ENCODE measurements around the gene FECH.
"Not testable (repeated sequence)": the region's sequence is repeated elsewhere in the genome, so short reads cannot be mapped to it uniquely, and the experiment has no call there.

The FECH gene, protein sequence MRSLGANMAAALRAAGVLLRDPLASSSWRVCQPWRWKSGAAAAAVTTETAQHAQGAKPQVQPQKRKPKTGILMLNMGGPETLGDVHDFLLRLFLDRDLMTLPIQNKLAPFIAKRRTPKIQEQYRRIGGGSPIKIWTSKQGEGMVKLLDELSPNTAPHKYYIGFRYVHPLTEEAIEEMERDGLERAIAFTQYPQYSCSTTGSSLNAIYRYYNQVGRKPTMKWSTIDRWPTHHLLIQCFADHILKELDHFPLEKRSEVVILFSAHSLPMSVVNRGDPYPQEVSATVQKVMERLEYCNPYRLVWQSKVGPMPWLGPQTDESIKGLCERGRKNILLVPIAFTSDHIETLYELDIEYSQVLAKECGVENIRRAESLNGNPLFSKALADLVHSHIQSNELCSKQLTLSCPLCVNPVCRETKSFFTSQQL

DNA sequence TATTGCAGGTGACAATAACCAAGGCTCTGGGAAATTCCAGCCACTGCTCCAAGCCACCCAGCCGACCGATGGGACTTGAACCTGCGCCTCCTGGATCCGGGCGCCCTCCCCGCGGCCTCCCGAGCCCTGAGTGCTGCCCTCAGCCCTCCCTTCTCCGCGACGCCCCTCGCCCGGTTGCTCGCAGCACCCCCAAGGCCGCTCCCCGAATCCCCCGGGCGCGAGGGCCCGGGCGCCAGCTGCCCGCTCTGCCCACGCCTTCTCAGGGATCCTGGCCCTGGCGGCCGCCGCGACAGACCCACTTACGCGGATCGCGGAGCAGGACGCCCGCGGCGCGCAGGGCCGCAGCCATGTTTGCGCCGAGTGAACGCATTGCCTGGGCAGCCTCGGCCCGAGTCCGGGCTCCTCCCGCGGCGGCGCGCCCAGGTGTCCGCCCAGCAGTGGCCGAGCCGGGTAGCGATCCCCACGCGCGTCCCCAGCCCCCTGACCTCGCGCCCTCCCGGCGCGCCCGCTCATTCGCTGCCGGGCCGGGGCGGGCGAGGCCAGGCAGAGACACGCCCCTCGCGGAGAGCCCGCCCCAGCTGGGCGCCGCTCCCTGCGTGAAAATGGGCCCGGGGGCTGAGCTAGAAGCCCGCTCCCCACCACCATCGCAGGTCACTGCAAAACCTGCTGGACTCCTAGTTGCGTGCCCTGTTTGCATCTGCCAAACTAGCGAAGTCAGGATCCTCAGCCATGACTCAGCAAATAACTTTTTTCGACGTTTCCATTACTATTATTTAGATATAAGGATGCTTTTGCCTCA is at the start of gene FECH:
TSS of gene FECH (minus strand) at position 452 of the 799 bp plus-strand sequence. CDS start at position 370, 82 bp downstream.
- peak; percentile 36 to 51 for DNase-seq (ENCODE audit: low read depth in 2 of 2)

DNA sequence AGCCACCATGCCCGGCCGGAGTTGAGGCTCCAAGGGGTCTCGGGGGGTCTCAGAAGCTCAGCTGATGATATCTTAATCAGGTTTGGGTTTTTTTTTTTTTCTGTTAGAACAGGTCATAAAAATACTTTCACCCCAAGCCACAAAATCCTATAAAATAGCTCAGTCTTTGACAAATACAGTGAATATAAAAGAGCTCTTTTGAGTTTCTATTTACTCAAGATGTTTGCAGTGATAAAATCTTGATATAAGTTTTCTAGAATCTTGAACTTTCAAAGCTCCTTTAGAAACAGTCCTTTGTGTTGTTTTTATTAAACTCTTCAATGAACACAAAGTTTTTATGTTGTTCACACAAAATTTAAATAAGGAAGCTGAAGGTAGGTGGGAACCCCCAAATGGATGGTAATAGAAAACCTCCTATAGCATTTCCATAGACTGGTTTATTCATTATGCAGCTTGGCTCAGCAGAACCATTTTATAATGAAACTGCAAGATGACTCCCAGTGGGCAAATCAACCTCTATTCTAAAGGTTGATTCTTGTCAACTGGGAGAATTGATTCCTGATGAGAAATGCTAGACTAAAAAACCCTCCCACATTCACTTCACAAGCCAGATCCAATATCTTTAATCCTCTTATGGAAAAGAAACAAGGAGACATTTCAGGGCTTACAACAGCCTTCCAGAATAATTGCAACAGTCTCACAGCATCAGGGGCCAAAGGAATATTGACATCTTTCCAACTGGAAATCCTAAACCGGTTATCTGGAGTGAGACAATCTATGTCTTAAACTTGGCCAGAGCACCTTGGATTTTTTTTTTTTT is 48.7 kb upstream of the FECH start:
- DNase-seq (ENCODE audit: low read depth in 2 of 2): no peak

DNA sequence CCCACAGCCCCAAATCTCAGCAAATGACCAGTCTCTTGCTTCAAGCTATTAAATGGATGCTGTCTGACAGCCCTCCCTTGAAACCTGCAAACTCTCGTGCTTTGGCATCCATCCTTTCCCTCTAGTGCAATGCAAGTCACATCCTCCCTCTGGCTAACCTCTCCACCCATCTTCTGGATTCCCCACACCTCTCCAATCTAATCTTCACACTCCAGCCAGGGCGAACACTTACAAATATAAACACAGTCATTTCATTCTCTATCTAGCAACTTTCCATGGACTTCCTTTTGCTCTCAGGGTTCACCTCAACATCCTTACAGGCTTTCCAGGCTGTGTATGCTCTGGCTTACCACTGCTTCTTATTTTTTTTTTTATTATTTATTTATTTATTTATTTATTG is 45.2 kb upstream of the FECH start:
- no peak for DNase-seq (ENCODE audit: low read depth in 2 of 2)

DNA sequence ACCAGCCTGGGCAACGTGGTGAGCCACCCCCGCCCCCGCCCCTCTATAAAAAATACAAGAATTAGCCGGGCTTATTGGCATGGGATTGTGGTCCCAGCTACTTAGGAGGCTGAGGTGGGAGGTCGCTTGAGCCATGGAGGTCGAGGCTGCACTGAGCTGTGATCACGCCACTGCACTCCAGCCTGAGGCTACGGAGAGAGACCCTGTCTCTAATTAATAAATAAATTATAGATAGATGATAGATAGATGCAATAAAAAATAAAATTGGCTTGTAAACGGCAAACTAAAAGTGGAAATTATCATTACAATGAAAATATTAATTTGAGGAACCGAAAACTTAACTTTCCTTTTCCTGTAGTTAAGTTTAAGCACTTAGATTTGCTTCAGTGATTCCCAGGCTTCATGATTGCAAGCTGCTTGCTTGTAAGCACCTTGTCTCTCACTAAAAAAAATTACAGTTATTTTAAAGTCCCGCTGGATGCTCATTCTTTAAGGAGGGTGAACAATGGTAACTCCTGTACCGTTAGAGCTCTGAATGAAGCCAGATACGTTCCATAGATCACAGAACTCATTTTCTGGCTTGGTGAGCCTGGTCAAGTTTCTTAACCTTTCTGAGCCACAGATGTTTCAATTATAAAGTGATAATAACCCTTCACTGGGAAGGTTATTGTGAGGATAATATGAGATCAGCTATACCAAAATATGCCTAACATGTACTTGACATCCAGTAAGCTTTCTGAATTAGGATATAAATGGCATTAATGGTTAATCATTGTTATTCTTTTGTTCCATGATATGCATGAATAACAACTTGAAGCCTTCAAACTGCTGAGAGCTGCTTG is 44.5 kb upstream of the FECH start:
- DNase-seq (ENCODE audit: low read depth in 2 of 2): no peak

DNA sequence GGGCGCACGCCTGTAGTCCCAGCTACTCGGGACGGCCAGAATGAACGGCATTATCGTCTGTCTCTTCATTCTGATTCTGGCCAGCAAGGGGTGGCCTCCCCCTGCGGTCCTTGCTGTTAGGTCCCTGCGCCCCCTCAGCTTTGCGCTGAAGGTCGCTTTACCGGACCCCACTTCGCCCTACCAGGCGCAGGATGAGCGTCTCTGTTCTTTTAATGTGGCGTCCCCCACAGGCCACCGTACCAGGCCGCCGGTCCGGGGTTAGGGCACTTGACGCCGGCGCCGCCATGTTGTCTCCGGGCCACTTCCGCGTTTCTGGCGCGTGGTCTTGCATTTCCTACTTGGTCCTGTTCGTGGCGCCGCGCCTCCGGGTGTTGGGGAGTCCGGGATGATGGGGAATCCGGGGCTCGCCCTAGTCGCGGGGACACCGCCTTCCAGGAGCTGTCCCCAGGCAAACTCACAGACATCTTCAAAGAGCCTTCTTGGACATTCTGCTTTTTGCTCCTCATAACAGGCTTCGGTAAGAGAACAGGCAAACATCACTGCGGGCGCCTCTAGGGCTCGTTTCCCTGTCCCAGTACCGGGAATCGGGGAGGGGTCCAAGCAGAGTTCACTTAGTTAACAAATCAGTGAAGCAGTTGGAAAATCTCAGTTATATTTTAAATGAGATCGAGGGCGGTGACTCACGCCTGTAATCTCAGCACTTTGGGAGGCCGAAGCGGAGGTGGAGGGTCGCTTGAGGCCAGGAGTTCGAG is 43.7 kb upstream of the FECH start:
- DNase-seq (ENCODE audit: low read depth in 2 of 2): peak; percentile 91

DNA sequence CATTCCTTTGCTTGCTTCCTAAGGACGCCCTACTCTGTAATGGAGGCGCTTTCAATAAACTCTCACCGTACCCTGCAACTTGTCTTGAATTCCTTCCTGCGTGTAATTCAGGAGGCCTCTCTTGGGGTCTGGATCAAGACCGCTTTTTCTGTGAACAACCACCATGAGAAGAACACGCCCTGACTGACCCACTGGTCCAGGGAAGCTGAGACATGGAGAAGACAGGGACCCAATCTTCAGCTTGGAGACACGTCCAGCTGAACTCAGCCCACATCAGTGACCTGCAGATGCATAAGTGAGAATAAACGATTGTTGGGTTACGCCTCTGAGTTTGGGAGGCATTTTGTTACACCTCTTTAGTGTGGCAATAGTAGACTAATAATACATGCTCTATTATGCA is 42.9 kb upstream of the FECH start:
- no peak for DNase-seq (ENCODE audit: low read depth in 2 of 2)

DNA sequence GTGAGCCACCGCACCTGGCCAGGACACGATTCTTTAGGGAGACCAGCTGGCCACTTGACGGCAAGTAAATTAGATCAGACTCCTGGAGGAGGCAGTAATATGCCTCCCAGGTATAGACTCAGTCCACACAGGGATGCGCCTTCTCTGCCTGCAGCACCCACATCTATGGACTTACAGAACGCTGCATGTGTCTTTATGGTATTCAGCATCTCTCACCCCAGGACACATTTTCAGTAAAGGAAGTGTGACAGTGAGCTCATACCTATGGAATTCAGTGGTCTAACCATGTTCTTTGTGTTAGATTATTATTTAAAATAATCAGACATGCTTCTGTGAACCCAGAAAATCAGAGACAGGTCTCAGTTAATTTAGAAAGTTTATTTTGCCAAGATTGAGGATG is 41.0 kb upstream of the FECH start:
- DNase-seq (ENCODE audit: low read depth in 2 of 2): no peak

DNA sequence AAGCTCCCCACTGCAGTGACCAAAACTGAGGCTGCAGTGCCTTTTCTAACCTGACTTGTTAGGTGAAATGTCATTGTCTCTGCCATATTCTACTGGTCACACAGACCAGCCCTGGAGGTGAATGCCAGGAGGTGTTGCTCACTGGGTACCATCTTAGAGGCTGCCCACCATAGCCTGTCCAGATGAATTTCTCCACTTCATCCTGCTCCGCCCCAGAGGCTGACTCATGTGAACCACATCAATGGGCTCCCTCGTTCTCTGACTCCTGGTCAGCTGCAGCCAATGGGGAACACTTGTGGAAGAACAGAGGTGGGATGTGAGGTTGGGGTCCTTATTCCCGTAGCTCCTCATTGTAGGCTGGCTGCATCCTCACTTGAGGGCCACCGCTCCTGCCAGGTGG is 38.5 kb upstream of the FECH start:
- no peak for DNase-seq (ENCODE audit: low read depth in 2 of 2)

DNA sequence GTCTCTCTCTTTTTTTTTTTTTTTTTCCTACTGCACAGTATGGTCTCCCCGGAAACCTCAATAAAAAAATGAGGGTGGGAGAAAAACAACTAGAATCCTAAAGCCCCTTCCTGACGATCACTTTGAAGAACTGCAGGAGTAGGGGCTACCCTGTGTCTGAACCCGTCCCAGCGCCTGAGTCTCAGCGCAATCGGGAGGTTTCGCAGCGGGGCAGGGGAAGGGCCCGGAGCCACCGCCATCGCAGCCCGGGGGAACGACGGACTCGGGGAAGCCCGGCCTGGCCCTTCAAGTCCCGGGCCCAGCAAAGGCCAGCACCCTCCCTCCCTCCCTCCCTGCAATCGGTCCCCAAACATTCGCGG is 34.7 kb upstream of the FECH start:
- DNase-seq (ENCODE audit: low read depth in 2 of 2): peak in 1 of 2 experiments; percentile 8

DNA sequence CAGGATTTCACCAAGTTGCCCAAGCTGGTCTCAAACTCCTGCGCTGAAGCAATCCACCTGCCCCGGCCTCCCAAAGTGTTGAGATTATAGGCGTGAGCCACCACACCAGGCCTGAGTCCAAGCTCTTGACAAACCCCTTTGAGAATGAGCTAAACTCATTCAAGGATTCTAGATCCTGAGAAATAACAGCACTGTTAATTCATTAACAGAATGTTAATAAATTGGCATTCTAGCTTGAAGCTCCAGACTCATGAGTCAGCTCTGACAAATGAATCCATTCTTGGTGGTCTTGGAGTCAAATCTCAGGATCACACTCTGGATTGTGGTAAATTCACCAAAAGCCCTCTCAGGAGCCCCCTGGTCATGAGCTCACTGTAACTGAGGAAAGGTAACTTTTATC is 33.4 kb upstream of the FECH start:
- DNase-seq (ENCODE audit: low read depth in 2 of 2): no peak

DNA sequence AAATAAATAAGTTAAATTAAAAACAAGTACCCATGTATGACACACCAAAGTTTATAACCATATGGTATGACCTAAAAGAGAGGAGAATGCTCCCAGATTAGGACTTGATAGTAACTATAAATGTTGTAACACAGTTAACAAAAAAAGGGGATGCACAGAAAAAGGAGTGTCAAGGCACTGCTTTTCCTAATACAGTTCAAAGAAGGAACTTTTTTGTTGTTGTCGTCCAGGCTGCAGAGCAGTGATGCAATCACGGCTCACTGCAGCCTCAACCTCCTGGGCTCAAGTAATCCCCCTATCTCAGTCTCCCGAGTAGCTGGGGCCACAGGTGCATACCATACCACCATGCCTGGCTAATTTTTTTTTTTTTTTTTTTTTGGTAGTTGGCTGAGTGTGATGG is 32.4 kb upstream of the FECH start:
- no peak for DNase-seq (ENCODE audit: low read depth in 2 of 2)

DNA sequence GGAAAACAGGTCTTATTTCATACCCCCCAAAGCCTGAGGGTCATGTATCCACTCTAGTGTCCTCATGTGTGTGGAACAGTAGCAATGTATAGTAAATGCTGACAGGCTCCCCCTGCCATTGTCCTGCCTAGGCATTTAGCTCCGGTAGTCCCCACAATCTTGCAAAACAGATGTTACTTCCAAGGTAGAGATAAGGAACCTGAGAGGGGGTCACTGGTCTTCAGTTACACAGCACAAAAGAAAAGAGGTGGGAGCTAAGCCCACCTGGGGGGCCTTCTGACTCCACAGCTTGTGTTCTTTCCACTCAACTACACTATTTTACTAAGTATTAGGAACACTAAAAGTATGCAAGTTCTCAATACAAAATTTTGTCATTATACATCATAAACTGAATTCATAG is 17.4 kb upstream of the FECH start:
- no peak for DNase-seq (ENCODE audit: low read depth in 2 of 2)

DNA sequence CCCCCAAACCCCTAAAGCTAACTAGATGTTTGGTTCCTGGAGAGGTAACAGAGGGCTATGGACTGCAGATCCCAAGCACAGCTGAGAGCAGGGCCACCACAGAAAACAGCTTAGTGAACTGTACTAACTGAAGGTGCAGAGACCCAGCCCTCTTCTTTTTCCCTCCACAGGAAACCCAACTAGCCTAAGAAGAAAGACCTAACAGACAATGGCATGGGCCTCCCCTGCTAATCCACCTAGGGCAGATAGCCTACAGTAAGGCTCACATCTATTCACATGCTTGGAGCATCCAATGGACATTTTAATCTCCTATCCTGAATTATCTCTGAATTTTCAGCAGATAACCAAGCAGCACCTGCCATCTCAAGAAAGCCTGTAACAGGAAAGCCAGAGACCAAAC is 8.8 kb upstream of the FECH start:
- DNase-seq (ENCODE audit: low read depth in 2 of 2): no peak

DNA sequence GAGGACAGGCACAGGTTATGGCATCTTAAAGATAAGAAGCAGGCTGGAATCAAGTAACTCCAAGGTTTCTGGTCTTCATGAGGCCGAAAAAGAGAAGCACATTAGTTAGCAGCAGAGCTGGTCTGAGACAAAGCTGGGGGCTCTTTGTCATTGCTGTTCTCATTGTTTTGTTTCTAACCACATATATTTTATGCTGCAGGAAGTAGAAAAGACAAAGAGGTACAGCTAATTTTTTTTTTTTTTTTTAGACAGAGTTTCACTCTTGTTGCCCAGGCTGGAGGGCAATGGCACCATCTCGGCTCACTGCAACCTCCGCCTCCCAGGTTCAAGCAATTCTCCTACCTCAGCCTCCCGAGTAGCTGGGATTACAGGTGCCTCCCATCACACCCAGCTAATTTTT is 6.2 kb upstream of the FECH start:
- not testable (repeated sequence) for DNase-seq (ENCODE audit: low read depth in 2 of 2)

DNA sequence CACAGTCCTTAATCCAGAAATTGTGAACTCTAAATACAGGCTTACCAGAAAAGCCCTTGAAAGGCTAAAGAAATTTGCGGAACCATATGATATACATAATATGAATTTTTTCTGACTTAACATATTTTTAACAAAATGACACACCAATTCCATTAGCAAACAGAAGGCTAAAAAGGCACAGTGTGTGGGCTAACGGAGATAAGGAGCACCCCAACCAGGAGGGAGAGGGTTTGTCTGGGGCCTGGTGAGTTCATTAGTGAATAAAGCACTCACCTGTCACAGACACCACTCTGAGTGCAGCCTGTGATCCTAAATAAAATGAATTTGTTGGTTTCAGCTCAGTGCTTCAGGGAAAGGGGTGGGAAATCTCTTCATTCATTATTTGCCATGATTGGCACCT is 2.7 kb upstream of the FECH start:
- DNase-seq (ENCODE audit: low read depth in 2 of 2): no peak

DNA sequence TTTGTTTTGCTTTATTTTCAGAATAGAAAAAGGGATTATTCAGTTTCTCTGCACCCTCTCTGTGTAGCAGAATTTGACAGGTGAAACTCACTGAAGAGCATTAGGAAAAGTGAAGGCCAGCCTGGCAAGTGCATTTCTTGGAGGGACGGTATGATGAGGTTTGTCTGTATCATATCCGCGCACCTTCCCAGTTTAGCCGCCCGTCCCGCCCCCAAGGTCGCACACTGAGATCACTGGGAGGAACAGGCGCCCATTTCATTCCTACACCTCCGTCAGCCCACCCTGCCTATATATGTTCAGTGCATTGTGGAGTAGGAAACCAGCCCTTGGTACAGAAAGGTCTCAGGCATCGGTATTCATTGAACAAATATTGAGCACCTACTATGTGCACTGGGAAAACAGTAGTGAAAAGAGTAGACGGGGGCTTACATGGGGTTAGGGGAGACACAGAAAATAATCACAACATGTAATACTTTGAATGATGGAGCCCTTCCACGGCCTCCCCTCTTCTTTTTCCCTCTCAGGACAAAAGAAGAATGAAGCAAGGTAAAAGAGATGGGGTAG is 678 bp upstream of the FECH start:
- no peak for DNase-seq (ENCODE audit: low read depth in 2 of 2)

DNA sequence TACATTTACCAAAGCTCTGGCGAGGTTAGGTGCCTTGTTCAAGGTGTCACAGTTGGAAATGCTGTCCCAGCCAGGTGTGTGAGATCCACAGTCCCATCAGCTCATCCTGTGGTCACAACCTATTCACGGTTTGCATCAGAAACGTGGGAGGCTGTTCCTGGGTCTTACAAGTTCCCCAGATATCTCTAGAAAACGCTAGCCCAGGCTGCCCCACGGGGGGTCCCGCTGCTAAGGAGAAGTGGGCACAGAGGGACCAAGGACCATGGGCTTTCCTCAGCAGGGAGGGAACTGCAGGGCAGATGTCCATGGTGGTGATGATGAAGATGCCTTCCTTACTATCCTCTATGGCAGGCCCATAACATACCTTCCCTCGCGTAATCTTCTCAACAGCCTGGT is 649 bp downstream of the FECH start:
- DNase-seq (ENCODE audit: low read depth in 2 of 2): no peak

DNA sequence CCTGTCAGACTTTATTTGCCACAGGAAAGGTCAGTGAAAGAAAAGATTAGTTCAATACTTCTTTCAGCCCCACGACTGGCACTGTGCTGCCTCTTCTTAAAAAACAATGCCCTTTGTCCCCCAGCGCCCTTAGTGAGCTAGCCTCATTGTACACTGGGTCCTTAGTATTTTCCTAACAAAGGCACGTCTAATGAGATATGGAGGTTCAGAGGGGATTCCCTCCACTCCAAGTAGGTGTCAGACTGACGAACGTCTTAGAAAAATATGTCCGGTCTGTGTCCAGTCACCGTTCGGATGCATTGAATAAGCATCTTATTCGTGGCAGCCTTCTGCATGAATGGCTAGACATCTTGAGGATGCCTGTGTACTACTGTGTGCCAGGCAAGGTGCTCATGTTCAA is 1.1 kb downstream of the FECH start:
- no peak for DNase-seq (ENCODE audit: low read depth in 2 of 2)

DNA sequence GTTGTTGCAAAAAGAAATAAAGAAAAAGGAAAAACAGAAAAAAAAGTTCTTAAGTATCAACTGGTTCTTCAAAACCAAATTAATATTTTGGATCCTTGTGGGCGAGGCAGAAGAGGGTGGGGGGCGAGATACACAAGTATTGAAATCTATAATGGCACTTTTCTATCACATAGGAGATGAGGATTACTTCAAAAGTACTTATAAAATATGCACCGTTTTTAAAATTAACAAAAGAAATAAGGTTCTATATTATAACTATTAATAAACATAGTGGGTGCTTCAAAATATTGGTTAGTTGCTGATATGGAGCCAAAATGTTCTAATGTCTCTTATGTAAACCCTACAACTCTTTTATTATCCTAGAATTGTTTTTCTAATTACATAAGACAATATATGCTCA is 2.1 kb downstream of the FECH start:
- no peak for DNase-seq (ENCODE audit: low read depth in 2 of 2)

DNA sequence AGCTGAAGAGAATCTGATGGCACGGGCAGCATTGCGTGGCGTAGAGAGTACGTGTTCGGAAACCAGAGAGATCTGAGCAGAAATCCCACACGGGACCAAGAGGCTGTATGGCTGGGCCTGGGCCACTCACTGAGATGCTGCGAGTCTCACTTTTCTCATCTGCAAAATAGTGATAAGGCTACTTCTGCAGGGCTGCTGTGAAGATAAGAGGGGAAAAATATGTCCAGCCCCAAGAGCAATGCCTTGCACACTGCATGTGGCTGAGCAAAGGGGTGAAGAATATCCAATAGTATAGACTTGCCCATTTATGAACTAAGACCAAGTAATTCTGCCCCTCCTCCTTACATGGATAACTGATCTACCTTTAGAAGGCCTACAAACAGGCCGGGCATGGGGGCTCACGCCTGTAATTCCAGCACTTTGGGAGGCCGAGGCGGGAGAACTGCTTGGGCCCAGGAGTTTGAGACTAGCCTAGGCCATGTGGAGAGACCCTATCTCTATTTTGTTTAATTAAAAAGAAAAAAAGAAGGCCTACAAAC is 3.1 kb downstream of the FECH start:
- no peak for DNase-seq (ENCODE audit: low read depth in 2 of 2)
